K562 (cell line): ENCODE measurements around the gene SPATA17. TPM values are rescaled to one million over a fixed set of nuclear protein-coding genes. Genes with fewer than 3 reads are reported as not detected.

Experiments used
- ATAC-seq: fragments of 200-7000 bp; cut with Tn5 transposase; 3 replicates; pipeline ENCODE4 v1.9.1; 2020; ENCODE audit warnings: moderate library complexity
- BruUV-seq: library from RNA; stranded (reverse); fragments of 400-500 nt; replicated peaks from 2 replicates; lab custom pipeline; 2021; lab: Mats Ljungman, UMichigan
- CTCF ChIA-PET: fragments of 300-600 bp; formaldehyde crosslinking; extraction: SDS; loops from one replicate; lab custom pipeline; 2021; ENCODE audit warnings: low intra/inter-chr PET ratio; lab: Yijun Ruan, JAX
- POLR2A ChIA-PET: fragments of 300-600, 350-650 bp; sonication (Branson Sonifier 250); formaldehyde crosslinking; extraction: SDS; loops from one replicate; lab custom pipeline; 2021; ENCODE audit warnings: antibody characterized with exemption, inconsistent platforms; lab: Yijun Ruan, JAX
- DNase-seq, 4 experiments: peaks; one replicate each; pipeline versions ENCODE4 v3.0.0 to v3.0.0-alpha.2; 2011 to 2018; ENCODE audit warnings: low spot score in 3 of 4, mixed read lengths in 3 of 4; ENCODE audit errors: extremely low read depth in 1 of 4
- FAIRE-seq: peaks from 2 replicates; lab custom pipeline; 2011; peaks lifted over from hg19 to GRCh38; lab: Jason Lieb, UNC
- H2AFZ ChIP-seq: 2 replicates; pipeline ENCODE4 v1.6.0; 2011; ENCODE audit warnings: low read depth, low read length, control low read depth, inconsistent platforms
- H3K27ac ChIP-seq: fragments of 200-600 bp; 3 replicates; pipeline ENCODE4 v1.8.0; 2011; ENCODE audit warnings: low read depth, mild to moderate bottlenecking, control low read depth, inconsistent platforms, low read length, moderate library complexity, mixed read lengths; ENCODE audit errors: extremely low read depth
- H3K27me3 ChIP-seq, 2 experiments: fragments of 300-600 bp in 1 of 2; 2 replicates in 1 of 2; 3 replicates in 1 of 2; pipeline versions ENCODE4 v1.6.0 to v1.8.0; 2011; ENCODE audit warnings: inconsistent platforms in 2 of 2, low read length in 2 of 2, mild to moderate bottlenecking in 1 of 2, mixed read lengths in 1 of 2, moderate library complexity in 1 of 2; ENCODE audit not compliant: control insufficient read depth in 2 of 2, insufficient read depth in 2 of 2
- H3K36me3 ChIP-seq: fragments of 300-600 bp; 3 replicates; pipeline ENCODE4 v1.8.0; 2011; ENCODE audit warnings: mild to moderate bottlenecking, low read length, inconsistent platforms; ENCODE audit not compliant: control insufficient read depth, insufficient read depth
- H3K4me1 ChIP-seq, 2 experiments: fragments of 200-600 bp in 1 of 2; replicated peaks in 1 of 2; 2 replicates in 1 of 2; 3 replicates in 1 of 2; pipeline versions ENCODE4 v1.5.1 to v1.8.0; 2011; ENCODE audit warnings: inconsistent platforms in 2 of 2, low read length in 2 of 2, mild to moderate bottlenecking in 1 of 2, mixed read lengths in 1 of 2, moderate library complexity in 1 of 2; ENCODE audit not compliant: control insufficient read depth in 2 of 2, insufficient read depth in 2 of 2
- H3K4me2 ChIP-seq: 2 replicates; pipeline ENCODE4 v1.6.1; 2011; ENCODE audit warnings: low read length, control low read depth, inconsistent platforms, mixed read lengths; ENCODE audit not compliant: insufficient read depth
- H3K4me3 ChIP-seq: fragments of 200-600 bp; sonication (generic), shearing (Covaris generic); 2 replicates; pipeline ENCODE4 v1.5.1; 2016; ENCODE audit warnings: control low read depth, inconsistent platforms
- H3K79me2 ChIP-seq: fragments of 200-600 bp; 3 replicates; pipeline ENCODE4 v1.8.0; 2011; ENCODE audit warnings: low read length, inconsistent platforms; ENCODE audit not compliant: control insufficient read depth, insufficient read depth
- H3K9ac ChIP-seq, 2 experiments: 2 replicates each; pipeline versions ENCODE4 v1.6.0 to v1.6.1; 2011; ENCODE audit warnings: low read depth in 2 of 2, low read length in 2 of 2, control low read depth in 1 of 2, inconsistent platforms in 1 of 2, mild to moderate bottlenecking in 1 of 2, mixed read lengths in 1 of 2; ENCODE audit not compliant: insufficient read depth in 1 of 2
- H3K9me1 ChIP-seq: one replicate; pipeline ENCODE4 v1.6.0; 2011; ENCODE audit warnings: inconsistent platforms, mild to moderate bottlenecking, low read length, moderate library complexity; ENCODE audit not compliant: control insufficient read depth, insufficient read depth
- H3K9me3 ChIP-seq: replicated peaks from 2 replicates; pipeline ENCODE4 v1.5.1; 2011; ENCODE audit warnings: low read depth, low read length, inconsistent platforms; ENCODE audit not compliant: control insufficient read depth, insufficient read depth
- H4K20me1 ChIP-seq: replicated peaks from 2 replicates; pipeline ENCODE4 v1.6.1; 2011; ENCODE audit warnings: low read length, inconsistent platforms, mixed read lengths; ENCODE audit not compliant: control insufficient read depth, insufficient read depth
- C11orf30 ChIP-seq: fragments of 450-650 bp; IDR thresholded peaks from 2 replicates; pipeline ENCODE4 v1.6.1; 2016; ENCODE audit warnings: low read depth, mild to moderate bottlenecking
- GATAD2B ChIP-seq: fragments of 450-650 bp; IDR thresholded peaks from 2 replicates; pipeline ENCODE4 v1.6.1; 2017; ENCODE audit warnings: mild to moderate bottlenecking, borderline replicate concordance
- KAT8 ChIP-seq: fragments of 450-650 bp; IDR thresholded peaks from 2 replicates; pipeline ENCODE4 v1.6.1; 2016; ENCODE audit warnings: low read depth, mild to moderate bottlenecking
- MAFG ChIP-seq: fragments of 450-650 bp; conservative IDR thresholded peaks from 2 replicates; pipeline ENCODE4 v1.6.1; 2016; ENCODE audit warnings: missing genetic modification characterization, missing compliant biosample characterization
- POLR2G ChIP-seq: fragments of 200-400 bp; formaldehyde crosslinking; IDR thresholded peaks from 2 replicates; pipeline ENCODE4 v1.6.1; 2017; ENCODE audit warnings: low read depth, mild to moderate bottlenecking, antibody characterized with exemption, low read length, moderate library complexity
- SOX6 ChIP-seq: fragments of 450-650 bp; IDR thresholded peaks from 2 replicates; pipeline ENCODE4 v1.6.1; 2014; ENCODE audit warnings: mild to moderate bottlenecking
- USF2 ChIP-seq: sonication (generic); formaldehyde crosslinking; IDR thresholded peaks from 2 replicates; pipeline ENCODE4 v1.5.0; 2020; ENCODE audit warnings: missing genetic modification reagents
- ZBTB34 ChIP-seq: fragments of 250-450 bp; sonication (Bioruptor Pico); IDR thresholded peaks from 2 replicates; pipeline ENCODE4 v1.8.0; 2021; ENCODE audit warnings: mild to moderate bottlenecking, moderate library complexity
- ZNF146 ChIP-seq: IDR thresholded peaks from one replicate; pipeline ENCODE4 v1.6.1; 2018; ENCODE audit warnings: missing compliant biosample characterization; ENCODE audit not compliant: unreplicated experiment
- ZNF3 ChIP-seq: fragments of 250-450 bp; sonication (Bioruptor Pico); IDR thresholded peaks from 2 replicates; pipeline ENCODE4 v1.5.0; 2021; ENCODE audit warnings: mild to moderate bottlenecking, moderate library complexity
- ZNF316 ChIP-seq: fragments of 450-650 bp; IDR thresholded peaks from 2 replicates; pipeline ENCODE4 v1.6.1; 2016
- WGBS: fragments of 100-300 bp; shearing (Covaris generic); methylation state at CpG from one replicate; pipeline ENCODE4 v1.1.6; 2016; ENCODE audit warnings: low coverage, mixed read lengths; ENCODE audit not compliant: insufficient coverage; ENCODE audit errors: missing lambda C conversion rate; 5-methylcytosine and 5-hydroxymethylcytosine counted together
- in situ Hi-C: fragments of 300-500 bp; cut with MboI; formaldehyde crosslinking; loops from 4 replicates; pipeline ENCODE4 v1.15.0; 2018; ENCODE audit warnings: inconsistent platforms, mixed read lengths
- intact Hi-C: fragments of 100-400 bp; cut with micrococcal nuclease; formaldehyde crosslinking; loops from 2 replicates; pipeline ENCODE4 v1.14.2; 2022
- polyA plus RNA-seq, 8 experiments: library from polyadenylated mRNA; depleted of rRNA in 4 of 8; stranded (reverse) in 5 of 8; unstranded in 3 of 8; fragments of >200 nt; fragmentation: Nextera tagmentation in 2 of 8; fragmentation: Illumina TruSeq in 1 of 8; extraction: Ambion mirVana in 2 of 8; extraction: Trizol in 1 of 8; gene quantifications; 2 replicates each; pipeline versions ENCODE4 v1.2.1 to v1.2.3, GENCODE V29; 2011 to 2014; ENCODE audit warnings: inconsistent platforms in 1 of 8, missing spikeins in 1 of 8
- total RNA-seq, 7 experiments: library from RNA; depleted of rRNA in 6 of 7; stranded (reverse); fragments of >200 nt in 6 of 7; fragmentation: Illumina TruSeq in 2 of 7; extraction: Trizol in 2 of 7; gene quantifications; 2 replicates each; pipeline versions ENCODE4 v1.2.1 to v1.2.3, GENCODE V29; 2011 to 2021; ENCODE audit warnings: low replicate concordance in 1 of 7

The SPATA17 gene
- total and polyA plus RNA-seq, 9 of the 15 experiments (the other 6 are each of a cell fraction or from before 2014, with no cell fraction given): 0.04 to 0.11 TPM; not detected in 7

GRCh38 chr1:217812175-217812574 is 181.0 kb downstream of the SPATA17 start:
- no peak for FAIRE-seq
- H3K36me3 ChIP-seq: no peaks in the 10 kb centered on the region
- H3K9ac ChIP-seq: no peak overlapping the region
- no peaks in the 10 kb centered on the region for H3K27me3 ChIP-seq
- H3K79me2 ChIP-seq: no peaks in the 10 kb centered on the region
- in situ Hi-C loops (no loop called here), intact Hi-C loops (no loop called here)
- no peak overlapping the region for H3K4me3 ChIP-seq
- H3K27ac ChIP-seq: no peak overlapping the region
- ChIA-PET CTCF (no interaction called here), POLR2A (no interaction called here)
- DNase-seq: no peak
- no TSS peak for BruUV-seq
- H4K20me1 ChIP-seq: no peaks in the 10 kb centered on the region
- no peaks in the 10 kb centered on the region for H3K4me1 ChIP-seq
- TF ChIP-seq POLR2G (no peak), USF2 (CRISPR knock-in tag) (no peak), ZBTB34 (no peak), KAT8 (no peak), C11orf30 (peak; percentile 46), GATAD2B (no peak), ZNF316 (peak; percentile 72), SOX6 (no peak), ZNF3 (CRISPR knock-in tag) (no peak), MAFG (tag) (0 out of 2 replicates have a peak, but pooled peaks have one; percentile 33), ZNF146 (CRISPR knock-in tag) (no peak)
- H2AFZ ChIP-seq: no peak overlapping the region
- no peaks in the 10 kb centered on the region for H3K9me3 ChIP-seq
- no peak for ATAC-seq
- H3K9me1 ChIP-seq: no peaks in the 10 kb centered on the region
- H3K4me2 ChIP-seq: no peak overlapping the region
- 0% methylated on average over 2 of the region's 2 CpGs for WGBS
